WI38 (cell line): ENCODE data around the gene HMCN1.
A peak's percentile ranks its signal among the peaks of the same experiment; 100 is the strongest.

Experiments used
- H3K4me3 ChIP-seq: 2 replicates; pipeline ENCODE4 v1.5.1; 2011; ENCODE audit warnings: low read depth, mild to moderate bottlenecking, control low read depth, low read length
- CTCF ChIP-seq: IDR thresholded peaks from 2 replicates; pipeline ENCODE4 v1.5.1; 2012; ENCODE audit warnings: low read depth, mild to moderate bottlenecking, control low read depth, low read length

Gene HMCN1

DNA sequence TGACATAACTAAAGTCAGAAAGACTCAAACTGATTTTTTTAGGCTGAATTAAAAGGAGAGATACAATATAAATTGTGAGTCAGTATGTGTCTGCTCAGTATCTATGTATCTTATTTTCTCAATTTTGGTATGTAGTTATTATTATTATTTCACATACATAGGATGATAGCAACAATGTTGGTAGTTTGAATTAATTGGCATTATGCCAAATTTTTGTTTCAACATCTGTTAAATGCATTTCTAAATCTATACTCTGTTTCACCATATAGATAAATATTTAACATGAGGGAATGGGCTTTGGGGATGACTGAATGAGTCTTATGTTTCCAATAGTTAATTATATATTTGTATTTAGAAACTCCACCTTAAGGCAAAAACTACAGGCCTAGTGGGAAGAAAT lies 12.6 kb upstream of the HMCN1 start:
- no peak for TF ChIP-seq CTCF
- H3K4me3 ChIP-seq, result no peak overlapping the region

- no peak overlapping the region for H3K4me3 ChIP-seq
- TF ChIP-seq CTCF, result no peak
These were observed 12.1 kb upstream of the HMCN1 start for GRCh38 chr1:185722098-185722497.

GRCh38 chr1:185727726-185728125 lies 6.5 kb upstream of the HMCN1 start:
- no peak overlapping the region for H3K4me3 ChIP-seq
- TF ChIP-seq CTCF, result no peak

DNA sequence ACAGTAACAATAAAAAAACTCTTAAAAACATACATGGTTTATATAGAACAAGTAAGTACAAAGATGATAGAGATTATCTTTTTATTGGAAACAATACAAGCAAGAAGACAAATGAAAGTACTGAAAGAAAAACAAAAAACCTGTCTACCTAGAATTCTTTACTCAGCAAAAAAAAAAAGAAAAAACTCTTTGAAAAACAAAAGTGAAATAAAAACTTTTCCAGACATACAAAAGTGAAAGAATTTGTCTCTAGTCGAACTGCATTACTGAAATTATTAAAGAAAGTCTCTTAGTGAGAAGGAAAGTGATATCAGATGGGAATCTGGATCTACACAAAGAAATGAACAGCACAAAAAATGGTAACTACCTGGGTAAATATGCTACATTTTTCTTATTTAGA lies 2.7 kb upstream of the HMCN1 start:
- no peak overlapping the region for H3K4me3 ChIP-seq
- TF ChIP-seq CTCF, result no peak

DNA sequence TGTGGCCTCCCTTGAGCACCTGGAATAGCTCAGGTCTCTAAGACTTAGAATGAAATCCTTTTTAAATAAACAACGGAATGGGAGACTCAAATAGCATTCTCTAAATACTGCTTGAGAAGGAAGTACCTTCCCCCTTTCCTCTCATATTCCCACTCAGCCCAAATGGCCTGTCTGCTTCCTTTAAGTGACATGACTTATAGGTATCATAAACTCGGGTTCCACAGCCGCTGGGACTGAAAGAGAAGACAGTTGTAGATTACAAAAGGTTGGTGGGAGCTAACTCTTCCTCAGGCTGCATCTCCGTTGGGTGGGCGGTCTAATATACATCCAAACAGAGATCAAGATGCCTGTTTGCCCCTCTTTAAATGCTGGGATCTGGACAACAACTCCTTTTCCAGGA lies 1.2 kb upstream of the HMCN1 start:
- no peak for TF ChIP-seq CTCF
- no peak overlapping the region for H3K4me3 ChIP-seq

DNA sequence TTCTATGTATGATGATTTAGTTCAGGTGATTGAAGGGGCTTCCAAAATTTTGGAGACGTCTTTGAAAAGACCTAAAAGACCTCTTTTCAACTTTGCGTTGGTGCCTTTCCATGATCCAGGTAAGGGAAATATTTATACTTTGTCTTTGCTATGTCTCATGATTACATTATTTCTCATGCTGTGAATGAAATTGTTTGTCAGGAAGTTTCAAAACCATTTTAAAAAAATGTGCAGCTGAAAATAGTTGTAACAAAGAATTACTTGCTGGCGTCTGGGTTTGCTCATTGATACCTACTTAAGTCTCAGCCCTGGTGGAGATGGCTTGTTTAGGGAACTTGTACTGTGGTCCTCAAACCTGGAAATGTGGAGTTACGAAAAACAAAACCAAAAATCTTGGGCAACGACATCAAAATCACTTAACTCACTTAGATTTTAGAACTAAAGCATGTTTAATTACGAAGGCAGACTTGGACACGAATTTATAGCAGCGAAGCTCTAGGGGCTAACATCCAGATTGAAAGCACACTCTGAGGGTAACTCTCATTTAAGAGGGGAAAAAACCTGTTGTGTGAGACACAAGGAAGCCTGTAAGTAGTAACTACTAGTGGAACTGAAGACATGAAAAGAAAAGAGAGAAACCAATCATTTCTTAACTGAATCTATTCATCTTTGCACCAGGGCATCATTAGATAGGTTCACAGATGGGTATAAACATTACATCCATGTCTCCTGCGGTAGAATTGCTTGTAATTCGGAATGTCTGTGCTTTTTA lies 924 bp downstream of the HMCN1 start:
- H3K4me3 ChIP-seq, result peak overlapping the region; percentile 45

DNA sequence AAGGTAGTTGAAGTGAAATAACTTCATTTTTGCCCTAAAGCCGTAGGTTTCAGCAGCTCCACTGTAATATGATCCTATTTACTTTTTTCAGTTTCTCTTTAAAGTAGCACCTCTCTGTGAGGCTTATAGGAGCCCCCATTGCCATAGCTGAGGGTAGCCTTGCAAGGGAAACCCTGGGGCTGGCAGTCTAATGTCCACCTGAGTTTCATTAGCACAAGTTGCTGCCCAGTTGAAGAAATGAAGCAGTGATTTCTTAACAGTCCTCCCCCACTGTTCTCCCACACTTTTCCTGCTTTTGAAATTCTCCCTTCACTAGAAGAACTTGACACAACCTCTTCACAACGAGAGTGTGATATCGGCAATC lies 1.5 kb downstream of the HMCN1 start:
- peak overlapping the region; percentile 45 for H3K4me3 ChIP-seq
- TF ChIP-seq CTCF, result no peak

More for the DNA sequence above, 924 bp downstream of the HMCN1 start:
- TF ChIP-seq CTCF, result no peak
